Endodermal cell (in vitro differentiated cells): Measurements from ENCODE around the gene TTF2. TPM values are rescaled to one million over a fixed set of nuclear protein-coding genes. Genes with fewer than 3 reads are reported as not detected.

ENCODE experiments used
- DNase-seq: peaks from one replicate; pipeline ENCODE4 v3.0.0-alpha.2; 2017
- H3K27ac ChIP-seq: 2 replicates; pipeline ENCODE4 v1.5.1; 2013; ENCODE audit warnings: mild to moderate bottlenecking, low read depth, low read length, moderate library complexity
- H3K27me3 ChIP-seq: 2 replicates; pipeline ENCODE4 v1.6.1; 2013; ENCODE audit warnings: mild to moderate bottlenecking, low read length, moderate library complexity; ENCODE audit not compliant: insufficient read depth, control insufficient read depth, poor library complexity, severe bottlenecking
- H3K36me3 ChIP-seq: 2 replicates; pipeline ENCODE4 v1.7.0; 2013; ENCODE audit warnings: mild to moderate bottlenecking, low read length, moderate library complexity; ENCODE audit not compliant: control insufficient read depth, insufficient read depth
- H3K4me1 ChIP-seq: one replicate; pipeline ENCODE4 v1.7.0; 2013; ENCODE audit warnings: low read length; ENCODE audit not compliant: control insufficient read depth, insufficient read depth
- H3K4me3 ChIP-seq: 2 replicates; pipeline ENCODE4 v1.5.1; 2013; ENCODE audit warnings: mild to moderate bottlenecking, low read length, moderate library complexity
- H3K9ac ChIP-seq: 2 replicates; pipeline ENCODE4 v1.6.1; 2013; ENCODE audit warnings: mild to moderate bottlenecking, low read length, moderate library complexity; ENCODE audit not compliant: poor library complexity, severe bottlenecking; ENCODE audit errors: extremely low read depth
- H3K9me3 ChIP-seq: 2 replicates; pipeline ENCODE4 v1.6.1; 2013; ENCODE audit warnings: mild to moderate bottlenecking, low read length, moderate library complexity; ENCODE audit not compliant: control insufficient read depth
- H3K27ac Mint-ChIP-seq: 2 replicates; pipeline ENCODE4 v1.8.0; 2020; ENCODE audit warnings: mixed read lengths
- H3K27me3 Mint-ChIP-seq: 2 replicates; pipeline ENCODE4 v1.8.0; 2021; ENCODE audit warnings: mild to moderate bottlenecking, mixed read lengths; ENCODE audit not compliant: insufficient read depth
- H3K36me3 Mint-ChIP-seq: 2 replicates; pipeline ENCODE4 v1.8.0; 2020; ENCODE audit warnings: low read depth, mixed read lengths
- H3K4me1 Mint-ChIP-seq: 2 replicates; pipeline ENCODE4 v1.8.0; 2020; ENCODE audit warnings: mixed read lengths
- H3K4me3 Mint-ChIP-seq: 2 replicates; pipeline ENCODE4 v1.8.0; 2020; ENCODE audit warnings: mild to moderate bottlenecking, moderate library complexity, mixed read lengths
- H3K9me3 Mint-ChIP-seq: 2 replicates; pipeline ENCODE4 v1.8.0; 2020; ENCODE audit warnings: mild to moderate bottlenecking, mixed read lengths
- WGBS, 2 experiments: methylation state at CpG; one replicate each; pipeline versions ENCODE4 v1.1.5 to v1.1.7; 2013; ENCODE audit warnings: missing lambda C conversion rate in 2 of 2, mixed read lengths in 1 of 2; ENCODE audit not compliant: insufficient coverage in 1 of 2, insufficient read length in 1 of 2; 5-methylcytosine and 5-hydroxymethylcytosine counted together
- total RNA-seq, 2 donors: library from RNA; stranded (reverse); fragmentation: NEBNext Ultra II Directional in 1 of 2; extraction: Animal tissue kit (Norgen Biotek cat#: 25700) in 1 of 2; gene quantifications; 2 replicates in 1 of 2; 3 replicates in 1 of 2; pipeline ENCODE4 v1.2.1, GENCODE V29; 2021
- TF ChIP-seq, protein P1 (sequence below): fragments of 200-600 bp; sonication (generic); conservative IDR thresholded peaks from 2 replicates; pipeline ENCODE4 v1.5.0; 2021; ENCODE audit warnings: antibody characterized with exemption, mild to moderate bottlenecking

TTF2 gene
- total RNA-seq, 2 donors from 2014 or later = 70.9 to 71.9 TPM

DNA sequence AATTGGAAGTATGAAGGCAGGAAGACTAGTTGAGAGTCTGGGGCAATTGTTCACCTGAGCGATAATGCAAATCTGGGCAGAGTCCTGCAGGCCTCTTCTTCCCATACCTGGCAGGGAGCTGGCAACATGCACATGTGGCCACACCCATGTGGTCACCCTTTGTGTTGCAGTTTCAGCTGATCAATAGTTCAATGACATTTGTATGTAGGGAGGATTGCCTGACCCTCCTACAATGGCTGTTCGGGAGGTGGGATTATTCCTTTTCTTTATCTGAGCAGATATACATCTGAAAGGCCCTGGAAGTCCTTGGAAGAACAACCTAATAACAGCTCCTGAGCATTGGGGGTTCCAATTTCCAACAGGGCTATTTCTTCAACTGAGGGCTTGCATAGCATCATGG lies 76.6 kb downstream of the TTF2 start:
- TF ChIP-seq, protein P1, sequence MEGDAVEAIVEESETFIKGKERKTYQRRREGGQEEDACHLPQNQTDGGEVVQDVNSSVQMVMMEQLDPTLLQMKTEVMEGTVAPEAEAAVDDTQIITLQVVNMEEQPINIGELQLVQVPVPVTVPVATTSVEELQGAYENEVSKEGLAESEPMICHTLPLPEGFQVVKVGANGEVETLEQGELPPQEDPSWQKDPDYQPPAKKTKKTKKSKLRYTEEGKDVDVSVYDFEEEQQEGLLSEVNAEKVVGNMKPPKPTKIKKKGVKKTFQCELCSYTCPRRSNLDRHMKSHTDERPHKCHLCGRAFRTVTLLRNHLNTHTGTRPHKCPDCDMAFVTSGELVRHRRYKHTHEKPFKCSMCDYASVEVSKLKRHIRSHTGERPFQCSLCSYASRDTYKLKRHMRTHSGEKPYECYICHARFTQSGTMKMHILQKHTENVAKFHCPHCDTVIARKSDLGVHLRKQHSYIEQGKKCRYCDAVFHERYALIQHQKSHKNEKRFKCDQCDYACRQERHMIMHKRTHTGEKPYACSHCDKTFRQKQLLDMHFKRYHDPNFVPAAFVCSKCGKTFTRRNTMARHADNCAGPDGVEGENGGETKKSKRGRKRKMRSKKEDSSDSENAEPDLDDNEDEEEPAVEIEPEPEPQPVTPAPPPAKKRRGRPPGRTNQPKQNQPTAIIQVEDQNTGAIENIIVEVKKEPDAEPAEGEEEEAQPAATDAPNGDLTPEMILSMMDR = no peak
- Mint-ChIP-seq H3K9me3 (no peaks in the 10 kb centered on the region), H3K4me3 (no peak overlapping the region), H3K27ac (no peak overlapping the region), H3K27me3 (no peaks in the 10 kb centered on the region), H3K36me3 (no peaks in the 10 kb centered on the region), H3K4me1 (peaks cover 25% of the 10 kb centered on the region)
- Histone ChIP-seq H3K27me3 (no peaks in the 10 kb centered on the region), H3K36me3 (no peaks in the 10 kb centered on the region), H3K9me3 (no peaks in the 10 kb centered on the region), H3K4me1 (peaks cover 5% of the 10 kb centered on the region), H3K9ac (no peak overlapping the region), H3K4me3 (no peak overlapping the region), H3K27ac (no peak overlapping the region)
- no peak for DNase-seq
- 0 to 38% methylated on average over 1 to 2 of the region's 2 CpGs for WGBS, 2 experiments

DNA sequence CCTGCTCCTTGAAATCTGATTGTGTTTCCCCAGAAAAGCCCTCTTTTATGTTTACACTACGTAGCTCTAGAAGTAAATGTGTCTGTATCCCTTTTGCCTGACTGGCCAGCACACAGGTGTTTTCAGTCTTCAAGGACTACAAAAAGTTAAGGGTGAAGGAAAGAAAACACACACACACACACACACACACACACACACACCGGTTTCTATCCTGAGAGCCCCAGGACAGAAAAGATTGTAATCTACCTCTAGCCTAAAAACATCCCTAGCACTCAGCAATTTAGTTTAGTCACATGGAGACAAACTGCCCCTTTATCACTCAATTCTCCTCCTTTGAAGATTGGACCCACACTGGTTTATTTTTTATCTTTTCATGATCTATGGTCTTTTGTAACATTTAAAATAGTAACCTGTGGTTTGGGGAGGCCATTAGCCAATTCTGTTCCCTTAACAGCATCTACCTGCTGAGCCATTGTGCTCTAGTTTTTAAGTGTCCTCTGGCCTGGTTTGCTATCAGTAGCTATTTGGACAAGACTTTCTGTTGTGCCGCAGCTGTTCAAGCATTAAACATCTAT lies 77.2 kb downstream of the TTF2 start:
- H3K9me3 Mint-ChIP-seq = no peaks in the 10 kb centered on the region
- H3K27ac Mint-ChIP-seq = no peak overlapping the region
- no peak overlapping the region for H3K4me3 ChIP-seq
- TF ChIP-seq, protein P1 = no peak
- no peak overlapping the region for H3K9ac ChIP-seq
- DNase-seq = no peak
- no peaks in the 10 kb centered on the region for H3K27me3 Mint-ChIP-seq
- no peaks in the 10 kb centered on the region for H3K36me3 Mint-ChIP-seq
- peaks cover 28% of the 10 kb centered on the region for H3K4me1 Mint-ChIP-seq
- H3K27me3 ChIP-seq = no peaks in the 10 kb centered on the region
- no peak overlapping the region for H3K27ac ChIP-seq
- no peak overlapping the region for H3K4me3 Mint-ChIP-seq
- no peaks in the 10 kb centered on the region for H3K9me3 ChIP-seq
- 74 to 88% methylated on average over 1 to 3 of the region's 3 CpGs for WGBS, 2 experiments
- H3K36me3 ChIP-seq = no peaks in the 10 kb centered on the region
- peaks cover 5% of the 10 kb centered on the region for H3K4me1 ChIP-seq

DNA sequence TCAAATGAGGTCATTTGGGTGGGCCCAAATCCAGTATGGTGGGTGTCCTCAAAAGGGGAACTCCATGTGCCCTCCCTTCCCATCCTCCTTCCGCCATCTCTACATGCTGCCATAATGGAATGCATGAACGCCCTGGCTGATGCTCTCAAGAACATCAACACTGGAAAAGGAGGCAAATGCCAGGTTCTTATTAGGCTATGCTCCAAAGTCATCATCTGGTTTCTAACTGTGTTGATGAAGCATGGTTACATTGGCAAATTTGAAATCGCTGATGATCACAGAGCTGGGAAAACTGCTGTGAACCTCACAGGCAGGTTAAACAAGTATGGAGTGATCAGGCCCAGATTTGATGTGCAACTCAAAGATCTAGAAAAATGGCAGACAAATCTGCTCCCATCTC lies 78.0 kb downstream of the TTF2 start:
- no peaks in the 10 kb centered on the region for H3K36me3 Mint-ChIP-seq
- WGBS, 2 experiments = 96 to 100% methylated on average over 3 of the region's 3 CpGs
- H3K27ac ChIP-seq = no peak overlapping the region
- TF ChIP-seq, protein P1 = no peak
- H3K36me3 ChIP-seq = no peaks in the 10 kb centered on the region
- no peak for DNase-seq
- peaks cover 5% of the 10 kb centered on the region for H3K4me1 ChIP-seq
- no peak overlapping the region for H3K9ac ChIP-seq
- peaks cover 28% of the 10 kb centered on the region for H3K4me1 Mint-ChIP-seq
- no peaks in the 10 kb centered on the region for H3K27me3 Mint-ChIP-seq
- H3K9me3 ChIP-seq = no peaks in the 10 kb centered on the region
- no peak overlapping the region for H3K27ac Mint-ChIP-seq
- H3K9me3 Mint-ChIP-seq = no peaks in the 10 kb centered on the region
- H3K27me3 ChIP-seq = no peaks in the 10 kb centered on the region
- no peak overlapping the region for H3K4me3 Mint-ChIP-seq
- no peak overlapping the region for H3K4me3 ChIP-seq
